ENCODE data around the gene ALG9. TPM values are rescaled to one million over a fixed set of nuclear protein-coding genes. Genes with fewer than 3 reads are reported as not detected.

ALG9 gene
- total RNA-seq, 5 donors from 2014 or later (not counting 1 experiment from before 2014, with no cell fraction given) = 20.0 to 25.6 (median 24.0) TPM

- no peak overlapping the region for H3K4me3 Mint-ChIP-seq
- peaks cover 0 to 15% of the 10 kb centered on the region in 2 donors for H3K36me3 ChIP-seq (ENCODE audit: control insufficient read depth in 2 of 2, extremely low read depth in 1 of 2, insufficient read depth in 1 of 2, low read length in 1 of 2)
- peaks cover 17% of the 10 kb centered on the region for H3K36me3 Mint-ChIP-seq
- no peaks in the 10 kb centered on the region for H3K9me3 ChIP-seq
- ATAC-seq (replicated peaks in 1 of 4) (no peak), DNase-seq (no peak)
- no peak overlapping the region for H3K4me3 ChIP-seq (ENCODE audit: control insufficient read depth in 1 of 2, extremely low read depth in 1 of 2, low read length in 1 of 2)
- 100% methylated on average over 3 of the region's 5 CpGs for WGBS (ENCODE audit: insufficient coverage)
- H3K4me1 Mint-ChIP-seq = no peaks in the 10 kb centered on the region
- ChIA-PET POLR2A (no interaction called here), CTCF (interaction anchor here in 1 of 2 donors (0.6 kb wide), 1 partner anchor 10 kb away, joined by 3 read pairs; no protein-coding TSS in a partner anchor)
- H3K9me3 Mint-ChIP-seq = no peaks in the 10 kb centered on the region
- no peaks in the 10 kb centered on the region for H3K4me1 ChIP-seq (ENCODE audit: control insufficient read depth in 1 of 2, extremely low read depth in 1 of 2, insufficient read depth in 2 of 2, low read length in 2 of 2)
- H3K27ac Mint-ChIP-seq = no peak overlapping the region
- no peak overlapping the region for H3K27ac ChIP-seq (ENCODE audit: low read length)
- no peaks in the 10 kb centered on the region for H3K27me3 Mint-ChIP-seq
- H3K27me3 ChIP-seq (replicated peaks in 1 of 2; ENCODE audit: control insufficient read depth in 2 of 2, extremely low read depth in 1 of 2, insufficient read depth in 2 of 2, low read length in 1 of 2) = no peaks in the 10 kb centered on the region
These were observed 89.2 kb downstream of the ALG9 start for GRCh38 chr11:111782109-111782741.

- H3K9me3 Mint-ChIP-seq = no peaks in the 10 kb centered on the region
- H3K27me3 Mint-ChIP-seq = no peaks in the 10 kb centered on the region
- Histone ChIP-seq H3K4me1 (ENCODE audit: control insufficient read depth in 1 of 2, extremely low read depth in 1 of 2, insufficient read depth in 2 of 2, low read length in 2 of 2) (no peaks in the 10 kb centered on the region), H3K4me3 (ENCODE audit: control insufficient read depth in 1 of 2, extremely low read depth in 1 of 2, low read length in 1 of 2) (no peak overlapping the region), H3K27me3 (replicated peaks in 1 of 2; ENCODE audit: control insufficient read depth in 2 of 2, extremely low read depth in 1 of 2, insufficient read depth in 2 of 2, low read length in 1 of 2) (no peaks in the 10 kb centered on the region), H3K36me3 (ENCODE audit: control insufficient read depth in 2 of 2, extremely low read depth in 1 of 2, insufficient read depth in 1 of 2, low read length in 1 of 2) (no peaks in the 10 kb centered on the region), H3K27ac (ENCODE audit: low read length) (no peak overlapping the region), H3K9me3 (no peaks in the 10 kb centered on the region)
- 100% methylated on average over 5 of the region's 6 CpGs for WGBS (ENCODE audit: insufficient coverage)
- peaks cover 0 to 3% (median 0%) of the 10 kb centered on the region in 3 donors for H3K4me1 Mint-ChIP-seq
- DNase-seq = no peak
- H3K4me3 Mint-ChIP-seq = no peak overlapping the region
- CTCF ChIA-PET = interaction anchor here (0.5 to 3.6 kb wide), 9 partner anchors 9 to 464 kb away, joined by 3 to 19 read pairs (median 4); no protein-coding TSS in a partner anchor
- H3K27ac Mint-ChIP-seq = no peak overlapping the region
- no peak for ATAC-seq (replicated peaks in 1 of 4)
- no peaks in the 10 kb centered on the region for H3K36me3 Mint-ChIP-seq
- POLR2A ChIA-PET = interaction anchor here in 1 of 2 donors (0.5 kb wide), 1 partner anchor 102 kb away, joined by 3 read pairs; no protein-coding TSS in a partner anchor
These were observed 92.3 kb downstream of the ALG9 start for GRCh38 chr11:111779118-111779517.

GRCh38 chr11:111778047-111778558 is 93.3 kb downstream of the ALG9 start:
- Mint-ChIP-seq H3K4me3 (no peak overlapping the region), H3K27me3 (no peaks in the 10 kb centered on the region), H3K36me3 (no peaks in the 10 kb centered on the region), H3K9me3 (no peaks in the 10 kb centered on the region), H3K4me1 (peaks cover 0 to 3% (median 0%) of the 10 kb centered on the region in 3 donors), H3K27ac (no peak overlapping the region)
- ATAC-seq (replicated peaks in 1 of 4) (no peak), DNase-seq (no peak)
- CTCF ChIA-PET = interaction anchor here (0.6 to 3.7 kb wide), 11 partner anchors 11 to 319 kb away, joined by 3 to 50 read pairs (median 6); partner anchors contain the start of gene PPP2R1B (in 1 of the 2)
- H3K27ac ChIP-seq (ENCODE audit: low read length) = no peak overlapping the region
- H3K4me1 ChIP-seq (ENCODE audit: control insufficient read depth in 1 of 2, extremely low read depth in 1 of 2, insufficient read depth in 2 of 2, low read length in 2 of 2) = no peaks in the 10 kb centered on the region
- WGBS (ENCODE audit: insufficient coverage) = no CpG with 5 or more reads among the region's 3 CpGs
- no peaks in the 10 kb centered on the region for H3K9me3 ChIP-seq
- POLR2A ChIA-PET = interaction anchor here in 1 of 2 donors (1.0 kb wide), 1 partner anchor 36 kb away, joined by 4 read pairs; no protein-coding TSS in a partner anchor
- H3K36me3 ChIP-seq (ENCODE audit: control insufficient read depth in 2 of 2, extremely low read depth in 1 of 2, insufficient read depth in 1 of 2, low read length in 1 of 2) = no peaks in the 10 kb centered on the region
- H3K27me3 ChIP-seq (replicated peaks in 1 of 2; ENCODE audit: control insufficient read depth in 2 of 2, extremely low read depth in 1 of 2, insufficient read depth in 2 of 2, low read length in 1 of 2) = no peaks in the 10 kb centered on the region
- H3K4me3 ChIP-seq (ENCODE audit: control insufficient read depth in 1 of 2, extremely low read depth in 1 of 2, low read length in 1 of 2) = no peak overlapping the region

GRCh38 chr11:111777094-111778046 is 94.0 kb downstream of the ALG9 start:
- Mint-ChIP-seq H3K4me1 (peaks cover 0 to 3% (median 0%) of the 10 kb centered on the region in 3 donors), H3K27ac (no peak overlapping the region), H3K27me3 (no peaks in the 10 kb centered on the region), H3K36me3 (no peaks in the 10 kb centered on the region), H3K4me3 (no peak overlapping the region), H3K9me3 (no peaks in the 10 kb centered on the region)
- H3K27ac ChIP-seq (ENCODE audit: low read length) = no peak overlapping the region
- ChIA-PET POLR2A (interaction anchor here in 1 of 2 donors (1.0 kb wide), 1 partner anchor 35 kb away, joined by 4 read pairs; no protein-coding TSS in a partner anchor), CTCF (interaction anchor here (0.6 to 3.7 kb wide), 21 partner anchors 9 to 318 kb away, joined by 3 to 50 read pairs (median 4); partner anchors contain the start of gene PPP2R1B (in 1 of the 2))
- WGBS (ENCODE audit: insufficient coverage) = 96% methylated on average over 4 of the region's 4 CpGs
- ATAC-seq (replicated peaks in 1 of 4) (peak; percentile 72 to 88 (median 80)), DNase-seq (peak in 14 of 35 experiments; percentile 4 to 78 (median 10))
- H3K4me1 ChIP-seq (ENCODE audit: control insufficient read depth in 1 of 2, extremely low read depth in 1 of 2, insufficient read depth in 2 of 2, low read length in 2 of 2) = no peaks in the 10 kb centered on the region
- H3K36me3 ChIP-seq (ENCODE audit: control insufficient read depth in 2 of 2, extremely low read depth in 1 of 2, insufficient read depth in 1 of 2, low read length in 1 of 2) = no peaks in the 10 kb centered on the region
- H3K4me3 ChIP-seq (ENCODE audit: control insufficient read depth in 1 of 2, extremely low read depth in 1 of 2, low read length in 1 of 2) = no peak overlapping the region
- H3K27me3 ChIP-seq (replicated peaks in 1 of 2; ENCODE audit: control insufficient read depth in 2 of 2, extremely low read depth in 1 of 2, insufficient read depth in 2 of 2, low read length in 1 of 2) = no peaks in the 10 kb centered on the region
- H3K9me3 ChIP-seq = no peaks in the 10 kb centered on the region

- no peak overlapping the region for H3K4me3 ChIP-seq (ENCODE audit: control insufficient read depth in 1 of 2, extremely low read depth in 1 of 2, low read length in 1 of 2)
- ChIA-PET POLR2A (no interaction called here), CTCF (interaction anchor here (0.7 to 3.7 kb wide), 13 partner anchors 9 to 216 kb away, joined by 3 to 50 read pairs (median 4); partner anchors contain the start of gene PPP2R1B (in 1 of the 2))
- H3K9me3 ChIP-seq = no peaks in the 10 kb centered on the region
- 88% methylated on average over 5 of the region's 6 CpGs for WGBS (ENCODE audit: insufficient coverage)
- no peak overlapping the region for H3K27ac Mint-ChIP-seq
- H3K36me3 ChIP-seq (ENCODE audit: control insufficient read depth in 2 of 2, extremely low read depth in 1 of 2, insufficient read depth in 1 of 2, low read length in 1 of 2) = no peaks in the 10 kb centered on the region
- H3K4me1 Mint-ChIP-seq = peaks cover 0 to 3% (median 0%) of the 10 kb centered on the region in 3 donors
- no peaks in the 10 kb centered on the region for H3K4me1 ChIP-seq (ENCODE audit: control insufficient read depth in 1 of 2, extremely low read depth in 1 of 2, insufficient read depth in 2 of 2, low read length in 2 of 2)
- H3K9me3 Mint-ChIP-seq = no peaks in the 10 kb centered on the region
- DNase-seq (no peak), ATAC-seq (replicated peaks in 1 of 4) (no peak)
- no peak overlapping the region for H3K27ac ChIP-seq (ENCODE audit: low read length)
- H3K27me3 ChIP-seq (replicated peaks in 1 of 2; ENCODE audit: control insufficient read depth in 2 of 2, extremely low read depth in 1 of 2, insufficient read depth in 2 of 2, low read length in 1 of 2) = no peaks in the 10 kb centered on the region
- no peaks in the 10 kb centered on the region for H3K36me3 Mint-ChIP-seq
- no peaks in the 10 kb centered on the region for H3K27me3 Mint-ChIP-seq
- H3K4me3 Mint-ChIP-seq = no peak overlapping the region
These were observed 94.8 kb downstream of the ALG9 start for GRCh38 chr11:111776398-111777093.
